ENCODE results near the gene MLH3. TPM values are rescaled to one million over a fixed set of nuclear protein-coding genes. Genes with fewer than 3 reads are reported as not detected.
A peak's percentile ranks its signal among the peaks of the same experiment; 100 is the strongest.

Gene MLH3
- total and polyA plus RNA-seq, 2 of the 13 experiments (the other 11 are each of a cell fraction or from before 2014, with no cell fraction given): 14.4 to 24.8 TPM

DNA sequence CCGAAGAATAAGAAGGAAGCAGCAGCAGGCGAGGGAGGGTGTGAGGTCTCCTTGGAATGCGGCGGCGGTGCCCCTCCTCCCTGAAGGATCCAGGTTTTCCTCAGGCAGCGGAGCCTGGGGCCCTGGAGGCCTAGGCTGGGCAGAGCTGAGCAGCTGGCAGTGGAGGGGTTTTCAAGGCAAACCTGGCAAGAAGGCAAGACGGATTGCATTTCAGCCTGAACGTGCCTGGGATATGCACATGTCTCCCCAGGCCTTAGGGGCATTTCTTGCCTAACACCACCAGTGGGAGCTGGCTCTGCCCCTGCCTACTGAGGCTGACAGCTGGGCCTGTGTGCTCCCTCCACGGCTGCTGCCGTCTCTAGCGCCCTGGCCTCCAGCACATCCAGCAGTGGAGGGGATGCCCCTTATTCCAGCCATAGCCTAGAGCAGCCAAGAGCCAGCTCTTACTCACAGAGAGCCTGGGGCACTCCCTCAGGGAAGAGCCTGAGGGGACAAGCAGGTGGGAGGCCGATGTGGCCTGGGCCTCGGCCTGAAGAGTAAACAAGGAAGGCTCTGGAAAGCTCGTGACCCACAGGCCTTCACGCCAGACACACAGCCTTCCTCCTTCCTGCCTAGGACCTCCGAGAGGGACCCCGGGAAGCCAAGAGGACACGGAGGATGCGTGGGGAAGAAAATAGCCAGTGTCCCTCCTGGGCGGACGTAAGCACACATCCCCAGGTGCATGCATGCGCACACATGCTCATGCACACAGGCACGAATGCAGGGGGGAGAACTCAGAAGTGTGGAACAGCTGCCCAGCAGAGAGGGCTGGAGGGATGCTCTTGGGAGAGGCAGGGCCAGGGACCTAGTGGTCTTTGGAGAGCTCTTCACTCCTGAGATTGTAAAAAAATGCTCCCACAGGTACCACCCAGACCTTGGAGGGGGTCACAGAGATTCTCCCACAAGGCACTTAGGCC is 71.5 kb downstream of the MLH3 start (continued):
- TF ChIP-seq, protein P1, sequence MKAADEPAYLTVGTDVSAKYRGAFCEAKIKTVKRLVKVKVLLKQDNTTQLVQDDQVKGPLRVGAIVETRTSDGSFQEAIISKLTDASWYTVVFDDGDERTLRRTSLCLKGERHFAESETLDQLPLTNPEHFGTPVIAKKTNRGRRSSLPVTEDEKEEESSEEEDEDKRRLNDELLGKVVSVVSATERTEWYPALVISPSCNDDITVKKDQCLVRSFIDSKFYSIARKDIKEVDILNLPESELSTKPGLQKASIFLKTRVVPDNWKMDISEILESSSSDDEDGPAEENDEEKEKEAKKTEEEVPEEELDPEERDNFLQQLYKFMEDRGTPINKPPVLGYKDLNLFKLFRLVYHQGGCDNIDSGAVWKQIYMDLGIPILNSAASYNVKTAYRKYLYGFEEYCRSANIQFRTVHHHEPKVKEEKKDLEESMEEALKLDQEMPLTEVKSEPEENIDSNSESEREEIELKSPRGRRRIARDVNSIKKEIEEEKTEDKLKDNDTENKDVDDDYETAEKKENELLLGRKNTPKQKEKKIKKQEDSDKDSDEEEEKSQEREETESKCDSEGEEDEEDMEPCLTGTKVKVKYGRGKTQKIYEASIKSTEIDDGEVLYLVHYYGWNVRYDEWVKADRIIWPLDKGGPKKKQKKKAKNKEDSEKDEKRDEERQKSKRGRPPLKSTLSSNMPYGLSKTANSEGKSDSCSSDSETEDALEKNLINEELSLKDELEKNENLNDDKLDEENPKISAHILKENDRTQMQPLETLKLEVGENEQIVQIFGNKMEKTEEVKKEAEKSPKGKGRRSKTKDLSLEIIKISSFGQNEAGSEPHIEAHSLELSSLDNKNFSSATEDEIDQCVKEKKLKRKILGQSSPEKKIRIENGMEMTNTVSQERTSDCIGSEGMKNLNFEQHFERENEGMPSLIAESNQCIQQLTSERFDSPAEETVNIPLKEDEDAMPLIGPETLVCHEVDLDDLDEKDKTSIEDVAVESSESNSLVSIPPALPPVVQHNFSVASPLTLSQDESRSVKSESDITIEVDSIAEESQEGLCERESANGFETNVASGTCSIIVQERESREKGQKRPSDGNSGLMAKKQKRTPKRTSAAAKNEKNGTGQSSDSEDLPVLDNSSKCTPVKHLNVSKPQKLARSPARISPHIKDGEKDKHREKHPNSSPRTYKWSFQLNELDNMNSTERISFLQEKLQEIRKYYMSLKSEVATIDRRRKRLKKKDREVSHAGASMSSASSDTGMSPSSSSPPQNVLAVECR (CRISPR knock-in tag; IDR thresholded peaks at IDR 0.05; ENCODE audit: borderline replicate concordance): peak; percentile 35; the same call in 1 of the 2 replicates
- TF ChIP-seq, protein P2, sequence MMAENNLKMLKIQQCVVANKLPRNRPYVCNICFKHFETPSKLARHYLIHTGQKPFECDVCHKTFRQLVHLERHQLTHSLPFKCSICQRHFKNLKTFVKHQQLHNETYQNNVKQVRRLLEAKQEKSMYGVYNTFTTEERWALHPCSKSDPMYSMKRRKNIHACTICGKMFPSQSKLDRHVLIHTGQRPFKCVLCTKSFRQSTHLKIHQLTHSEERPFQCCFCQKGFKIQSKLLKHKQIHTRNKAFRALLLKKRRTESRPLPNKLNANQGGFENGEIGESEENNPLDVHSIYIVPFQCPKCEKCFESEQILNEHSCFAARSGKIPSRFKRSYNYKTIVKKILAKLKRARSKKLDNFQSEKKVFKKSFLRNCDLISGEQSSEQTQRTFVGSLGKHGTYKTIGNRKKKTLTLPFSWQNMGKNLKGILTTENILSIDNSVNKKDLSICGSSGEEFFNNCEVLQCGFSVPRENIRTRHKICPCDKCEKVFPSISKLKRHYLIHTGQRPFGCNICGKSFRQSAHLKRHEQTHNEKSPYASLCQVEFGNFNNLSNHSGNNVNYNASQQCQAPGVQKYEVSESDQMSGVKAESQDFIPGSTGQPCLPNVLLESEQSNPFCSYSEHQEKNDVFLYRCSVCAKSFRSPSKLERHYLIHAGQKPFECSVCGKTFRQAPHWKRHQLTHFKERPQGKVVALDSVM (CRISPR knock-in tag; IDR thresholded peaks at IDR 0.05): 0 out of 2 replicates have a peak, but pooled peaks have one; percentile 43
- peak; percentile 23; the same call in 1 of the 2 replicates for TF ChIP-seq GABPB1 (CRISPR knock-in tag; IDR thresholded peaks at IDR 0.05)
- TF ChIP-seq, protein P3, sequence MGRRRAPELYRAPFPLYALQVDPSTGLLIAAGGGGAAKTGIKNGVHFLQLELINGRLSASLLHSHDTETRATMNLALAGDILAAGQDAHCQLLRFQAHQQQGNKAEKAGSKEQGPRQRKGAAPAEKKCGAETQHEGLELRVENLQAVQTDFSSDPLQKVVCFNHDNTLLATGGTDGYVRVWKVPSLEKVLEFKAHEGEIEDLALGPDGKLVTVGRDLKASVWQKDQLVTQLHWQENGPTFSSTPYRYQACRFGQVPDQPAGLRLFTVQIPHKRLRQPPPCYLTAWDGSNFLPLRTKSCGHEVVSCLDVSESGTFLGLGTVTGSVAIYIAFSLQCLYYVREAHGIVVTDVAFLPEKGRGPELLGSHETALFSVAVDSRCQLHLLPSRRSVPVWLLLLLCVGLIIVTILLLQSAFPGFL (CRISPR knock-in tag; IDR thresholded peaks at IDR 0.05): no peak
- TF ChIP-seq RNF2 (conservative IDR thresholded peaks at IDR 0.05; ENCODE audit: low read depth): peak; percentile 44; the same call in 1 of the 2 replicates
- no peak for TF ChIP-seq SIX1 (CRISPR knock-in tag; IDR thresholded peaks at IDR 0.05; ENCODE audit: borderline replicate concordance)
- TF ChIP-seq SPEN (CRISPR knock-in tag; IDR thresholded peaks at IDR 0.05; ENCODE audit: low read depth): 0 out of 2 replicates have a peak, but pooled peaks have one; percentile 25
- peak; percentile 20; the same call in 1 of the 2 replicates for TF ChIP-seq RXRA (CRISPR knock-in tag; IDR thresholded peaks at IDR 0.05)

All from HepG2 (cell line).